GM19035 (cell line): ENCODE data around the gene DLEC1.
"Not testable (repeated sequence)": the region's sequence is repeated elsewhere in the genome, so short reads cannot be mapped to it uniquely, and the experiment has no call there.

Experiments used
- ATAC-seq: cut with Tn5 transposase; IDR thresholded peaks from one replicate; pipeline ENCODE4 v1.9.1; 2021; ENCODE audit not compliant: unreplicated experiment

DLEC1 gene

GRCh38 chr3:38135621-38136277, 96.7 kb downstream of the DLEC1 start:
- ATAC-seq: not testable (repeated sequence)

GRCh38 chr3:38136393-38136776, 97.4 kb downstream of the DLEC1 start:
- peak; percentile 19 for ATAC-seq

GRCh38 chr3:38136777-38137614, 98.0 kb downstream of the DLEC1 start, which contains the start of gene ACAA1:
ACAA1 (minus strand) TSS chr3:38137127; CDS start chr3:38137035, 92 bp downstream.
- peak; percentile 86 for ATAC-seq

- ATAC-seq: peak; percentile 0
These were observed 98.8 kb downstream of the DLEC1 start for GRCh38 chr3:38137615-38138348.

GRCh38 chr3:38138349-38139190, 99.6 kb downstream of the DLEC1 start, which contains the start of gene MYD88:
MYD88 (plus strand) TSS chr3:38138661; CDS start chr3:38138701, 40 bp downstream.
- ATAC-seq: peak; percentile 44

GRCh38 chr3:38139191-38139590, 100.2 kb downstream of the DLEC1 start:
- ATAC-seq: no peak

- no peak for ATAC-seq
These were observed 100.6 kb downstream of the DLEC1 start for GRCh38 chr3:38139652-38140051.

GRCh38 chr3:38140326-38141172, 101.5 kb downstream of the DLEC1 start:
- no peak for ATAC-seq

GRCh38 chr3:38141173-38141951, 102.4 kb downstream of the DLEC1 start:
- ATAC-seq: no peak

- ATAC-seq: no peak
These were observed 102.9 kb downstream of the DLEC1 start for GRCh38 chr3:38141952-38142273.

GRCh38 chr3:38142959-38143358, 104.0 kb downstream of the DLEC1 start:
- no peak for ATAC-seq

- no peak for ATAC-seq
These were observed 104.5 kb downstream of the DLEC1 start for GRCh38 chr3:38143511-38143910.

- ATAC-seq: no peak
These were observed 107.5 kb downstream of the DLEC1 start for GRCh38 chr3:38146504-38146903.

- ATAC-seq: no peak
These were observed 108.4 kb downstream of the DLEC1 start for GRCh38 chr3:38147421-38147820.

- no peak for ATAC-seq
These were observed 109.4 kb downstream of the DLEC1 start for GRCh38 chr3:38148311-38148882.

- no peak for ATAC-seq
These were observed 110.7 kb downstream of the DLEC1 start for GRCh38 chr3:38149708-38150107.

- no peak for ATAC-seq
These were observed 111.9 kb downstream of the DLEC1 start for GRCh38 chr3:38150780-38151528.

- no peak for ATAC-seq
These were observed 112.8 kb downstream of the DLEC1 start for GRCh38 chr3:38151667-38152265.
